G401.6 (cell line): Measurements from ENCODE around the gene ZMIZ2.
"Not testable (repeated sequence)": the region's sequence is repeated elsewhere in the genome, so short reads cannot be mapped to it uniquely, and the experiment has no call there.

Experiments used
- FAIRE-seq: peaks from 2 replicates; lab custom pipeline; 2012; peaks lifted over from hg19 to GRCh38; lab: Jason Lieb, UNC

The ZMIZ2 gene

DNA sequence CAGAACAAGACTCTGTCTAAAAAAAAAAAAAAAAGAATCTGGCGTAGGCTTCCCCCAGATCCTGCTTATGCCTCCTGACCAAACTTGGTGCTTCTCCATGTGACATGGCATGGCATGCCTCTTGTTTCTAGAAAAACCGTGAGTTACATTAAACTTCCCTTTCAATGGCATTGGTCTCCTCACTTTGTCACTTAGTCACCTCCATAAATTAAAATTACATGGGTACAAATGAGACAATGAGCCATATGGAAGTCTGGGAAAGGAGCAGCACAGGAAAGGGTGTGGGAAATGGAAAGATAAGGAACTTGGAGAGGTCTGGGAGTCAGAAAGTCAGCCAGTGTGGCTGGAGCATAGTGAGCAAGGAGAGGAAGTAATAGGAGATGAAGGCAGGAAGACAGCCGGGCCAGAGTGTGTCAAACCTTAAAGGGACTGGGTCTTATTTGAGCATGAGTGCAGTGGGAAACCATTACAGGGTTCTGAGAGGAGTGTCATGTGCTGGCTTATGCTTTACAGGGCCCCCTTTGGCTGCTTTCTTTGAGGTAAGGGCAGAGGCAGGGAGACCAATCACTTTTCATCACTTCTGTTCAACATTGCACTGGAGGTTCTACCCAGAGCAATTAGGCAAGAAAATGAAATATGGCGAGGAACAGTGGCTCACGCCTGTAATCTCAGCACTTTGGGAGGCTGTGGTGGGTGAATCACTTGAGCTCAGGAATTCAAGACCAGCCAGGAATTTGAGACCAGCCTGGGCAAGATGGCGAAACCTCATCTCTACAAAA lies 21.3 kb upstream of the ZMIZ2 start:
- FAIRE-seq: no peak

DNA sequence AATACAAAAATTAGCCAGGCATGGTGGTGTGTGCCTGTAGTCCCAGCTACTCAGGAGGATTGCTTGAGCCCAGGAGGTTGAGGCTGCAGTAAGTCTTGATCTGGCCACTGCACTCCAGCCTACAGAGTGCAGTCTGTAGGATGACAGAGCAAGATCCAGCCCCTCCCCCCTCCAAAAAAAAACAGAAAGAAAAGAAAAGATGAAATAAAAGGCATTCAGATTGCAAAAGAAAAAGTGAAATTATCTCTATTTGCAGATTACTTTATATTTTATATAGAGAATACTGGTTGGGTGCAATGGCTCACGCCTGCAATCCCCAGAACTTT lies 20.7 kb upstream of the ZMIZ2 start:
- FAIRE-seq: no peak

DNA sequence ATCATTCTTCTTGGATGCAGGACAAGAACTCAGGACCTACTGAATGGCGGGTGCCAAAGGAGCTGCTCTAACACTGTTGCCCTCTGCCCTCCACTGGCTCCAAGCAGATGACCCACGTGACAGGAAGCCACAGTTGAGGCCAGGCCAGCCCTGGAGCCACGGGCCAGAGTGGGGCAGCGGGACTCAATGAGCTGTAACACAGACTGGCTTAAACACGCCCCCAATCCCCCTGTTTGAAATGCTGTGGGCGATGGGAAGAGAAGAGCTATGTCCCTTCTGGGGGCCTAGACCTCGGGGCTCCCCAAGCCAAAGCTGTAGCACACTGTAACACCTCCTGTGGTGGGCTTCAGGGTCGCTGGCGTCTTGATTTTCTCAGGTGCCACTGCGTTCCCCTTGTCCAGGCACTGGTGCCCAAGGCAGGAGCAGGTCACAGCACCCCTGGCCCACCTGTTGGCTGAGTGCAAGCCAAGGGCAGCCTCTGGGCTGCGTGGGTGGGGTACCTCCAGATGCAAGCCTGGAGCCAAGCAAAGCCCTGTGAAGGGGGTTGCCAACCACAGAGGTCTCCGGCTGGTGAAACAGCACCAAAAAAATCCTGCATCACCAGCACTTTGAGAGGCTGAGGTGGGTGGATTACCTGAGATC lies 18.6 kb upstream of the ZMIZ2 start:
- no peak for FAIRE-seq

DNA sequence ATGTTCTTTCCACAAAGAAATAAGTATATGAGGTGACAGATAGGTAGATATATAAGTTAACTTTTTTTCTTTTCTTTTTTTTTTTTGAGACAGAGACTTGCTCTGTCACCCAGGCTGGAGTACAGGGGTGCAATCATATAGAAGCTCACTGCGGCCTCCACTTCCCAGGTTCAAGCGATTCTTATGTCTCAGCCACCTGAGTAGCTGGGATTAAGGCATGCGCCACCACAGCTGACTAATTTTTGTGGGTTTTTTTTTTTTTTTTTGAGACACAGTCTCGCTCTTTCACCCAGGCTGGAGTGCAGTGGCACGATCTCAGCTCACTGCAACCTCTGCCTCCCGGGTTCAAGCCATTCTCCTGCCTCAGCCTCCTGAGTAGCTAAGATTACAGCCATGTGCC lies 15.7 kb upstream of the ZMIZ2 start:
- FAIRE-seq: not testable (repeated sequence)

DNA sequence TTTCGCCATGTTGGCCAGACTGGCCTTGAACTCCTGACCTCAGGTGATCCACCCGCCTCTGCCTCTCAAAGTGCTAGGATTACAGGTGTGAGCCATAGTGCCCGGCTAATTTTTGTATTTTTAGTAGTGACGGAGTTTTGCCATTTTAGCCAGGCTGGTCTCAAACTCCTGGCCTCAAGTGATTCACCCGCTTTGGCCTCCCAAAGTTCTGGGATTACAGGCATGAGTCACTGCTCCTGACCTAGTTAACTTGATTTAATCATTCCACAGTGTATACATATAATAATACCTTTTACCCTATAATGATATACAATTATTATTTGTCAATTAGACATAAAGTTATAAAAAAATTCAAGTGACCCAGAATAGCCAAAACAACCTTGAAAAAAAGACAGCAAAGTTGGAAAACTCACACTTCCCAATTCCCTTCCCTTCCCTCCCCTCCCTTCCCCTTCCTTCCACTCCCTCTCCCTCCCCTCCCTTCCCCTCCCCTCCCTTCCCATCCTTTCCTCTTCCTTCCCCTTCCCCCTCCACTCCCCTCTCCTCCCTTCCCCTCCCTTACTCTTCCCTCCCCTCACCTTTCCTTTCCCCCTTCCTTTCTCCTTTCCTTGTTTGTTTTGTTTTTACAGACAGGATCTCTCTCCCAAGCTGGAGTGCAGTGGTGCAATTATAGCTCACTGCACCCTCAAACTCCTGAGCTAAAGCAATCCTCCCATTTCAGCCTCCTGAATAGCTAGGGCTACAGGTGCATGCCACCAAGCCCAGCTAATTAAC lies 14.8 kb upstream of the ZMIZ2 start:
- FAIRE-seq: no peak

DNA sequence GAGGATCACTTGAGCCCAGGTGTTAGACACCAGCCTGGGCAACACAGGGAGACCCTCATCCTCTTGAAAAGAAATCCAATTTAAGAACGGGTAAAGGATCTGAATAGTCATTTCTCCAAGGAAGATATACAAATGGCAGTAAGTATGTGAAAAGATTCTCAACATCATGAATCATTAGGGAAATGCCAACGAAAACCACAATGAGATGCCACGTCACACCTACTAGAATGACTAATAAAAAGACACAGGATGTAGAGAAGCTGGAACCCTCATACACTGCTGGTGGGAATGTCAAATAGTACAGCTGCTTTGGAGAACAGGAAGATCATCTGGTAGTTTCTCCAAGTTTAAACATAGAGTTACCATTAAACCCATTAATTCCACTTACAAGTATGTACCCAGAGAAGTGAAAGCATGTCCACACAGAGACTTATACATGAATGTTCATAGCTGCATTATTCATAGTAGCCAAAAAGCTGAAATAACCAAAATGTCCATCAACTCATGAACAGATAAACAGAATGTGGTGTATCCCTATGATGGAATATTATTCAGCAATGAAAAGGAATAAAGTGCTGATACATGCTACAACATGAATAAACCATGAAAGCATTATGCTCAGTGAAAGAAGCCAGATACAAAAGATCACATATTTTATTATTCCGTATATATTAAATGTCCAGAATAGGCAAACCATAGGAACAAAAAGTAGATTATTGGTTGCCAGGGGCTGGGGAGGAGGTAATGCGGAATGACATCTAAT lies 13.1 kb upstream of the ZMIZ2 start:
- no peak for FAIRE-seq

DNA sequence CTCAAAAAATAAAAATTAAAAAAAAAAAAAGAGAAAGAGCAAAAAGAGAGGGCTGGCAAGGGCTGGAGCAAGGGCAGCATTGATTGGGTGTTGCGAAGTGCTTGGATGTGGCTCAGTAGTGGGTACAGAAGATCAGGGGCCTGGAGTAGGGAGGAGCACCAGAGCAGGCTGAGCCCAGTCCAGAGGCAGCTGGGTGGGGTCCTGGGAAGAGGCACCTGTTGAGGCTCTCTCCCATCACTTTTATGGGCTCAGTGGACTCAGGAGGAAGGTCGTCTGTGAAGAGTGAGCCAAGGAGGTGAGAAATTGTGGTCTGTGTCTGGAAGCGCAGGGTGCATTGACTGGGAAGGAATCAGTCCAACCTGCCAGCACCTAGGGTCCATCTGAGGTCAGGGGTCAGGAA lies 11.8 kb upstream of the ZMIZ2 start:
- FAIRE-seq: no peak

DNA sequence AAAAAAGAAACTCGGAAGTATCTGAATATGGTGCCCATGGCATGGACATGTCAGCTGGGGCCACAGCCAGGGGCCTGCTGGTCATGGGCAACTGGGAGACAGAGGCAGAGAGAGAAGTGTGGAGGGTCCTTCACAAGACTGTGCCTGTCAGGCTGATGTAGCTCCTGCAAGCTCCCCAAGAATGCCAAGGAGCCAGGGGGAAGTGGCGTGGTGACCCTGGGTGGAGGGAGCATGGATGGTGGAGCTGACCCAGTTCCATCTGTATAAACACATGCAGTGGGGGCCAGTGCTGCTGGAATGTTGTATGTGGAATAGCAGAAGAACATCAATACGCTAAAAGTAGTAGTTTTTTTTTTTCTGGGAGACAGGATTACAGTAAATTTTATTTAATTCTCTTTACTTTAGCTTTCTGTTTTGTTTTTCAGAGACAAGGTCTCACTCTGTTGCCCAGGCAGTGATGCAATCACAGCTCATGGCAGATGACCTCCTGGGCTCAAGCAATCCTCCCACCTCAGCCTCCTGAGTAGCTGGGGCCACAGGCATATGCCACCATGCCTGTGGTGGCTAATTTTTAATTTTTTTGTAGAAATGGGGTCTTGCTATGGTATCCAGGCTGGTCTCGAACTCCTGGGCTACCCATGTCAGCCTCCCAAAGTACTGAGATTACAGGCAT lies 10.5 kb upstream of the ZMIZ2 start:
- no peak for FAIRE-seq

DNA sequence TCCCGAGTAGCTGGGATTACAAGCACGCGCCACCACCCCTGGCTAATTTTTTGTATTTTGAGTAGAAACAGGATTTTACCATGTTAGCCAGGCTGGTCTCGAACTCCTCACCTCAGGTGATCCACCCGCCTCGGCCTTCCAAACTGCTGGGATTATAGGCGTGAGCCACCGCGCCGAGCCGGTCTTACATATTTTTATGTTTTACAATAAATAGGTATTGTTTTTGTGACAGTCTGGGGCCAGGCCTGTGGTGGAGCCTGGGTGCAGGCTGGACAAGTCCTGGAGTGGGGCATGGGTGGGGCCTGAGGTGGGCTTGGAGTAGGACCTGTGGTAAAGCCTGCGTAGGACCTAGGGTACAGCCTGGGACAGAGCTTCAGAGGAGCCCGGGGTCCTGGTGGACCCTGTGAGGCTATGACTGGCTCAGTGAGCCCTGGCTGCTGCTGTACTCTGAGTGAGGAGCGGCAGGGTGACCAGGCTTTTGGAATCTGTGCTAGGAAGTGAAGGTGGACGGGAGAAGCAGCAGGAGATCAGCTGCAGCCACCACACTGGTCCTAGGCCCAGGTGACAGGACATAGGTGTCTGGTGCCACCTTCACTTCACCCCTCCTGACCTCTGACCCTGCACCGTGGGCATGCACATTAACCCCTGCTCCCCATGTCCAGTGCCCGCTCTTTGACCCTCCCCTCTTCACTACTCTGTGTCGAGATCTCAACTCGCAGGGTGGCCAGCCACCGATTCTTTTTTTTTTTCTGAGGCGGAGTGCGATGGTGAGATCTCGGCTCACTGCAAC lies 9.6 kb upstream of the ZMIZ2 start:
- FAIRE-seq: no peak

DNA sequence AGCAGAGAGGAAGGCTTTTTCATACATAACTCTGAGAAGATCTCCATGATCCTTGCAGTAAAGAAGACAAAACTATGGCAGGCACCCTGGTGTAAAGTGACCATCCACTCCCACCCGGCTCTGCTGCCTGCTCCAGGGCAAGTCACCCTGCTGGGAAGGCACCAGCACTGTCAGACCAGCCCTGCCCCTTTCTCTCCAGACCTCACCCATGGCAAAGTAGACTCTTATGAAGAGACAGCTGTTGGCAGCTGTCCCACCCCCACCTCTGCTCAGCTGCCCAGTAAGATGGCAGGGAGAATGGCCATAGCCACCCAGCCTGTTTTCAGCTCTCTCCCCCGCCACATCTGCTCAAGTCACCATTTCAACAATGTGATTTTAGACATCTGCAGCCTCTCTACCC lies 8.6 kb upstream of the ZMIZ2 start:
- no peak for FAIRE-seq

DNA sequence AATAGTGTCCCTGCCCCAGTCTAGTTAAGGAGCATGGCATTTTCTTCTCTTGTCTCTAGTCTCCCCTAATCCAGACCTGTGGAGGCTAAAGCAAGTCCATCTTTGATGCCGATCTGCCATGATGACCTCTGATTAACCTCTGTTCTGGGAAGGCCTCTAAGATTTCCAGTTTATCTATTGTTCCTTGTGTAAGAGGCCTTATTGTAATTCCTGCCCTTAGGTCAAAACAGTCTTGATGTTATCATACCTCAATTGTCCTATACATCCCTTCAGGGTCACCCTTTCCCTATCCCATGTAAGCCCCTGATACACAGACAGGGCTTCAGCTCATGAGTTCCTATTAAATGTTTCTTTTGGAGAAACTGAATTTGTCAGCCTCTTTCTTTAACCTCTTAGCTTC lies 4.9 kb upstream of the ZMIZ2 start:
- no peak for FAIRE-seq

DNA sequence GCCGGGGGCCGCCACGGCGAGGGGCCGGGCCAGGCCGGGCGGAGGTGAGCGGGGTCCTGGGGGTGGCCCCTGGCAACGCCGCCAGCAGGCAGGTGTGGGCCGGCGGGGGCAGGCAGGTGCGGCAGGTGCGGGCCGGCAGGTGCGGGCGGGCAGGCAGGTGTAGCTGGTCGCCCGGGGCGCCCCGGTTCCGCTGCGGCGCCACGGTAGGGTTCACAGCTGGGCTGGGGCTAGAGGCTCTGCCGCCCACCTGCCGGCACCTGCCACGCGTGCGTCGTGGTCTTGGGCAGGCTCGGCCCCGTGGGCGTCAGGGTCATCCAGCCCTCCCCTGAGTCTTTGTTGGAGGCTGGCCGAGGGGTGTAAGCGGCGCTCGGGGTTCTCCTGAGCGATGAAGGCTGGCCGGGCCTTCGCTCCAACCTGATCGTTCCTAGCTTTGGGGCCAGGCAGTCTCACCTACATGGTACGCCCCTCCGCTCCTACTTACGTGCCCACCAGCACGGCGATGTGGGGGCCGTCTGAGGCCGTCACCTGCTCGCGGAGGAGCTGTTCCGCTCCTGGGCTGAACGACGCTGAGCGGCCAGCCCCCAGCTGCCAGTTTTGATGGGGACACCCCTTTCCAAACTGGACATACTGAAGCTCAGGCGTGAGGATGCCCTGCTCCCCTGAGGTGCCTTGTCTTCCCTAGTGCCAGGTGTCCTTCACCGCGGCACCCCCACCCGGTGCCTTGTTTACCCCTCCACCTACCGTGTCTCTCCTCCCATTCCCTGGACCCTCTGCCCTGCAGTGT lies 493 bp downstream of the ZMIZ2 start:
- no peak for FAIRE-seq

DNA sequence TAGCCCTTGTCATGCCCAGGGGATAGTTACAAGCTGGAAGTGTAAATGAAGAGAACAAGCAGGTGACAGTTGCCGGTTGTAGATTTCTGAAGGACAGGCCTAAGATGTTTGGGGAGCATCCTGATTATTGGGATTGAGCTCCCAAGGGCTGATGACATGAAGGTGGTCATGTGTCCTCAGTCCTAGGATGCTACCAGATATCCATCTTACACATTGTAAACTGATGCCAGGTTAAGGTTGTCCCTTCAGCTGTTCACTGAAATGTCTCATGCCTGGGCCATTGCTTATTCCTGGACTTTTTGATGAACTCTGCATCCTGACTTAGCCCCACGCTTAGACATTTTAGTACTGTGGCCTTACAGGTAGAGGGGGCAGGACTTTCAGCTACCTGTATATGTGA lies 1.3 kb downstream of the ZMIZ2 start:
- no peak for FAIRE-seq

DNA sequence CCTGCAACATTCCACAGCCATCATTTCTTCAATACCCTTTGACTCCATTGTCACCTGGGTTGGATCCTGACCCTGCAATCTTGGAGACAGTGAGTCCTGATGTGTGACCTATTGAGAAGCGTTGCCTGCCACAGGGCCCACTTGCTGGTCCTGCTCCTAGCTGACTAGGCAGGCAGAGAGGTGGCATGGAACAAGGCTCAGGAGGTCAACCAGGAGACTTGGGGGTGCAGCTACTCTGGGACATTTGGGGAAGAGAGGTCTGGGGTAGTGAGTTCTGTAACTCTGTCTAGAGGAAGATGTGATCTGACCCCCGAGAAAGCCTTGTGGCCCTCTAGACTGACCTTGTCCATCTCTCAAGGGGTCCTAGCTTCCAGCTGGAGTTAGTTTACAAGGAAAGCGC lies 1.8 kb downstream of the ZMIZ2 start:
- FAIRE-seq: no peak

DNA sequence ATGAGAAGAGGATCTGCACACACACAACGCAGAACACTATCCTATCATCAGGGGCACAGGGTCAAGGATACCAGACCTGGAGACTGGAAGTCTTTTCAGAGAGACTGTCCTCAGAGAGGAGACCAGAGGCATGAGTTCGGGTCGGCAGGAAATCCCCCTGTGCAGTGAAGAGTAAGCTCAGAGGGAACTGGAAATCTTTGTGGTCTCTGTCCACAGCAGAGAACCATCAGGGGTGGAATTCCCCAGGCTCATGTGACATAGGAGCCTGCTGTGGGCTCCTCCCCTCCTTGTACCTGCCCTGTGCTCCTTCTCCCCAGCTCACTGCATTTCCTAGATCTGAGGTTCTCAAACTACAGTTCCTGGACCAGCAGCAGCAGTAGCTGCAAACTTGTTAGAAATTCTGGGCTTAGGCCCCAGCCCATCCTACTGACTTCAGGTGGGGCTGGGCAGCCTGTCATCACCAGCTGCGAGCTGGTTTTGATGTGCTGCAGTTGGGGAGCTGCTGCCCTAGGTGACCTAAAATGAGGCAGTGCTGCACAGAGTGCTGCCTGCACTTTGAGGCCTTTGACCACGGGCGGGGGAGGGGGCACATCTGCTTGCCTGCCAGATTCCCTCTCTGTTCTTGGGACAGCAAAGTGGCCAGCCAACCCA lies 2.4 kb downstream of the ZMIZ2 start:
- no peak for FAIRE-seq

DNA sequence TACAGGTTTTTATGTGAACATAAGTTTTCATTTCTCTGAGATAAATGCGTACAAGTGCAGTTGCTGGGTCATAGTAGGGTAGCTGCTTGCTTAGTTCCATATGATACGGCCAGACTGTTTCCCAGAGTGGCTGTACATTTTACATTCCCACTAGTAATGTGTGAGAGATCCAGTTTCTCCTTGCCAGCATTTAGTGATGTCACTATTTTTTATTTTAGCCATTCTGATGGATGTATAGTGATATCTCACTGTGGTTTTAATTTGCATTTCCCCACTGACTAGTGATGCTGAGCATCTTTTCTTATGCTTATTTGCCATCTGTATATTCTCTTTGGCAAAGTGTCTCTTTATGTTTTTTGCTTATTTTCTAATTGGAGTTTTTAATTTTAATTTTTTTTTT lies 4.2 kb downstream of the ZMIZ2 start:
- peak; percentile 52 for FAIRE-seq

DNA sequence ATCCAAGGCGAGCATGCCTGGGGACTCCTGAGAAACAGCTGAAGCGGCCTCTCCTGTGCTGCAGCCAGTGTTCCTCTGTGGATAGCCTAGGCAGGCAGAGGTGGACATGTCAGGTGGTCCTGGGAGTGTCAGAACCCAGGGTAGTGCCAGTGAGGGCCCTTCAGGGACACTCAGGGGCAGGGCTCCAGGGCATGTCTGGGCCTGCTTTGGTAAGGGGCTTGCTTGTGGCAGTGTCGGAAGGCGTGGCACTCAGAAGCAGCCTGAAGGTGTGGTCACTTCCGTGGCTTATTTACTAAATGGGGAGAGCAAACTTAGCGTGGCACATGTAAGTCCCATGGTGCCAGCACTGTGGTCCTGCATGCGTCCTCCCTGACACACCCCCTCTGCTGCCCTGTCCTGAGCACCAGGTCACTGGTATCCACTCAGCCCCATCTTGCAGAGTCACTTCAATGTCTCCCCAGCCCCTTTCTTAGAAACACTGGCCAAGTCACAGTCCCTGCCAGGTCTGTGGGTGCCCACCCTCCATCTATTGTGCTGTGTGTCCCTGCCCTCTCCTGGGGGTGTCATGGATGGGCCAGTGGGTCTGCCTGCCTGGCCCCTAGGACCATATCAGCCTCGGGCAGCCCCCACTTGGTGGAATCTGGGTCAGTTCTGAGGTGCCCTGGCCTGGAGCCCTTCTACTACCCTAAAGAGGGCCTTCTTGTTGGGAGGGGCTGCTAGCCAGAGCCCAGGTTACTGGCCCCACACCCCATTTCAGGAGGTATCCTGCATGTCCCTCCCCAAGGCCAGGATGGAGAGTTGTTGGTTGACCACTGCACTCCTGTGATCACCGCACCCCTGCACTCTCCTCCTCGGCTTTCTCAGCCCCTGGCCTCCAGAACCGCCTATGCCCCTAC lies 6.4 kb downstream of the ZMIZ2 start:
- no peak for FAIRE-seq

DNA sequence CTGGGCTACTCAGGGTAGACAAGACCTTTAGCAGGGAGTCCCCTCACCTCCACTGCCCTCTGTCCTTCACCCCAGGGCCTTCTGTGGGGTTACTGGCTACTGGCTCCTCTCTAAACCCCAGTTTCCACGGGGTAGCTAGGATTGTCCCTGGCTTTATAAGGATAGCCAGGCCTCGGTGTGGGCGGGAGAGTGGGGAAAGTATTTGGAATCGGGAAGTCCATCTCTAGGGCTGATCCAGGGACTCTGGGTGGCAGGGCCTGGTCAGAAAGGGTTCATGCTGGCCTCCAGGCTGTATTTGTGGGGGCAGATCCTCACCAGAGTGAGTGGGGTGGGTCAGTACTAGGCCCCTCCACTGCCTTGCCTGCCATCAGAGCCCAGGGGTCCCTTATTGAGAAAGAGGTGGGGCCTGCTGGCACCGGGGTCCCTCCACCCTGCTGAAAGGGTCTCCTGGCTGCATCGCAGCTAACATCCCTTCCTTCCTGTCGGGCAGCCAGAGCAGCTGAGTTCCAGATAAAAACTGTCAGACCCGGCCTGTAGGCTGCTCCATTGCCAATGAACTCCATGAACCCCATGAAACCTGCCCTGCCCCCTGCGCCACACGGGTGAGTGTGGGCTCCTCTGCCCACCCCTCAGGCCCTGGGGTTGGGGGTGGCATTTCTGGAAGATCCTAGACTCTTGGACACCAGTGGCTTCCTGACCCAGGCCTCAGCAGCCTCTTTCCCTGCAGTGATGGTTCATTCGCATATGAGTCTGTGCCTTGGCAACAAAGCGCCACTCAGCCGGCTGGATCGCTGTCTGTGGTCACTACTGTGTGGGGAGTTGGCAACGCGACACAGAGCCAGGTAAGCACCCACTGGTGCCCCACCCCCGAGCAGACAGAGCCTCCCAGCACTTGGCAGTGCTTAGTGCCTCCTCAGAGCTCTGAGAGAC lies 7.3 kb downstream of the ZMIZ2 start:
- no peak for FAIRE-seq
